ENCODE measurements around the gene CH25H. TPM values are rescaled to one million over a fixed set of nuclear protein-coding genes. Genes with fewer than 3 reads are reported as not detected.

CH25H gene
- total and polyA plus RNA-seq, 10 of the 15 experiments (the other 5 are each of a cell fraction or from before 2014, with no cell fraction given): not detected

DNA sequence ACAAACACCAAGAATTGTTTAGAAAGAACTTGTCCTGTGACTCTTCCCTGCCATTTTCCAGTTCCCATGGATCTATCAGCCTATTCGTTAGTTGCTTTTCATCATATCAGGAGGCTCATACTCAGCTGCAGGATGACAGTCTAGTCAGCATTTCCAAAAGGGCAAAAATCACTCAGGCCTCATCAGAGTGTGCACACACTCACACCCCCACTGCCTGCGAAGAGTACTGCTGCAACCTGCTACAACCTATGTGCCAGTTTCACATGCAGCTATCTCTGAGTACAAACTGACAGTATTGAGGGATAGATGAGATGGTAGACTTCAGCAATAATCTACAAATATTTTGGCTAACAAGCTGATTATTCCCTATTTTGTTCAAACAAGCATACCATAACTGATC lies 24.2 kb downstream of the CH25H start (continued):
- TF ChIP-seq, protein P1, sequence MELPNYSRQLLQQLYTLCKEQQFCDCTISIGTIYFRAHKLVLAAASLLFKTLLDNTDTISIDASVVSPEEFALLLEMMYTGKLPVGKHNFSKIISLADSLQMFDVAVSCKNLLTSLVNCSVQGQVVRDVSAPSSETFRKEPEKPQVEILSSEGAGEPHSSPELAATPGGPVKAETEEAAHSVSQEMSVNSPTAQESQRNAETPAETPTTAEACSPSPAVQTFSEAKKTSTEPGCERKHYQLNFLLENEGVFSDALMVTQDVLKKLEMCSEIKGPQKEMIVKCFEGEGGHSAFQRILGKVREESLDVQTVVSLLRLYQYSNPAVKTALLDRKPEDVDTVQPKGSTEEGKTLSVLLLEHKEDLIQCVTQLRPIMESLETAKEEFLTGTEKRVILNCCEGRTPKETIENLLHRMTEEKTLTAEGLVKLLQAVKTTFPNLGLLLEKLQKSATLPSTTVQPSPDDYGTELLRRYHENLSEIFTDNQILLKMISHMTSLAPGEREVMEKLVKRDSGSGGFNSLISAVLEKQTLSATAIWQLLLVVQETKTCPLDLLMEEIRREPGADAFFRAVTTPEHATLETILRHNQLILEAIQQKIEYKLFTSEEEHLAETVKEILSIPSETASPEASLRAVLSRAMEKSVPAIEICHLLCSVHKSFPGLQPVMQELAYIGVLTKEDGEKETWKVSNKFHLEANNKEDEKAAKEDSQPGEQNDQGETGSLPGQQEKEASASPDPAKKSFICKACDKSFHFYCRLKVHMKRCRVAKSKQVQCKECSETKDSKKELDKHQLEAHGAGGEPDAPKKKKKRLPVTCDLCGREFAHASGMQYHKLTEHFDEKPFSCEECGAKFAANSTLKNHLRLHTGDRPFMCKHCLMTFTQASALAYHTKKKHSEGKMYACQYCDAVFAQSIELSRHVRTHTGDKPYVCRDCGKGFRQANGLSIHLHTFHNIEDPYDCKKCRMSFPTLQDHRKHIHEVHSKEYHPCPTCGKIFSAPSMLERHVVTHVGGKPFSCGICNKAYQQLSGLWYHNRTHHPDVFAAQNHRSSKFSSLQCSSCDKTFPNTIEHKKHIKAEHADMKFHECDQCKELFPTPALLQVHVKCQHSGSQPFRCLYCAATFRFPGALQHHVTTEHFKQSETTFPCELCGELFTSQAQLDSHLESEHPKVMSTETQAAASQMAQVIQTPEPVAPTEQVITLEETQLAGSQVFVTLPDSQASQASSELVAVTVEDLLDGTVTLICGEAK (IDR thresholded peaks at IDR 0.05; ENCODE audit: borderline replicate concordance): no peak

DNA sequence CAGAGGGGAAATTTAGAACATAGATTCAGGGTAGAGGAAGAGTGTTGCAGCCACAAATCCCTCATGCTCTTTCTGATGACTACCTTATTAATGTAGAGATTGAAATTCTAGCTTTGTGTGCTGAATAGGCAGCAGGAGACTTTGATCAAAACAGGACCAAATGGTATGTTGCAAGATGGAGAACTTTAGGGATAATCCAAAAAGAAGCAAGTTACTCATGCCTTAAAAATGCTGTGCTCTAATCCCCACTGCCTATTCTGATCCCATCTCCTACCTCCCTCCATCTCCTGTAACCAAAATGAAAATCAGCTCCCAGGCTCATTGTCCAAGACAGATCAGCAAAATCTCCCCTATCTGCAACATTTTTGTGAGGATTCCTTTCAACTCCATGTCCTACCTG lies 31.3 kb downstream of the CH25H start:
- TF ChIP-seq NFYA (IDR thresholded peaks at IDR 0.05; ENCODE audit: borderline replicate concordance, low read depth, low read length): no peak
- no peak for TF ChIP-seq IKZF2 (IDR thresholded peaks at IDR 0.05)
- TF ChIP-seq BHLHE40 (IDR thresholded peaks at IDR 0.05; ENCODE audit: borderline replicate concordance in 1 of 2, low read depth in 2 of 2, low read length in 1 of 2): no peak
- TF ChIP-seq TBL1XR1 (IDR thresholded peaks at IDR 0.05; ENCODE audit: low read depth, low read length): no peak
- TF ChIP-seq ZNF622 (IDR thresholded peaks at IDR 0.05): no peak
- no peak for TF ChIP-seq CEBPB (IDR thresholded peaks at IDR 0.05; ENCODE audit: borderline replicate concordance in 1 of 2, low read depth in 2 of 2, low read length in 2 of 2)
- no peak for TF ChIP-seq NFYB (IDR thresholded peaks at IDR 0.05; ENCODE audit: insufficient read depth, low read depth, low read length)
- TF ChIP-seq PML (IDR thresholded peaks at IDR 0.05; ENCODE audit: low read length): no peak
- TF ChIP-seq MTA2 (IDR thresholded peaks at IDR 0.05; ENCODE audit: low read depth): no peak
- TF ChIP-seq, protein P2, sequence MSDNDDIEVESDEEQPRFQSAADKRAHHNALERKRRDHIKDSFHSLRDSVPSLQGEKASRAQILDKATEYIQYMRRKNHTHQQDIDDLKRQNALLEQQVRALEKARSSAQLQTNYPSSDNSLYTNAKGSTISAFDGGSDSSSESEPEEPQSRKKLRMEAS (IDR thresholded peaks at IDR 0.05; ENCODE audit: low read depth, low read length): no peak
- no peak for TF ChIP-seq BACH1 (IDR thresholded peaks at IDR 0.05; ENCODE audit: borderline replicate concordance)
- TF ChIP-seq, protein P3, sequence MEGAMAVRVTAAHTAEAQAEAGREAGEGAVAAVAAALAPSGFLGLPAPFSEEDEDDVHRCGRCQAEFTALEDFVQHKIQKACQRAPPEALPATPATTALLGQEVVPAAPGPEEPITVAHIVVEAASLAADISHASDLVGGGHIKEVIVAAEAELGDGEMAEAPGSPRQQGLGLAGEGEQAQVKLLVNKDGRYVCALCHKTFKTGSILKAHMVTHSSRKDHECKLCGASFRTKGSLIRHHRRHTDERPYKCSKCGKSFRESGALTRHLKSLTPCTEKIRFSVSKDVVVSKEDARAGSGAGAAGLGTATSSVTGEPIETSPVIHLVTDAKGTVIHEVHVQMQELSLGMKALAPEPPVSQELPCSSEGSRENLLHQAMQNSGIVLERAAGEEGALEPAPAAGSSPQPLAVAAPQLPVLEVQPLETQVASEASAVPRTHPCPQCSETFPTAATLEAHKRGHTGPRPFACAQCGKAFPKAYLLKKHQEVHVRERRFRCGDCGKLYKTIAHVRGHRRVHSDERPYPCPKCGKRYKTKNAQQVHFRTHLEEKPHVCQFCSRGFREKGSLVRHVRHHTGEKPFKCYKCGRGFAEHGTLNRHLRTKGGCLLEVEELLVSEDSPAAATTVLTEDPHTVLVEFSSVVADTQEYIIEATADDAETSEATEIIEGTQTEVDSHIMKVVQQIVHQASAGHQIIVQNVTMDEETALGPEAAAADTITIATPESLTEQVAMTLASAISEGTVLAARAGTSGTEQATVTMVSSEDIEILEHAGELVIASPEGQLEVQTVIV (IDR thresholded peaks at IDR 0.05; ENCODE audit: borderline replicate concordance, partially characterized antibody): no peak
- no peak for TF ChIP-seq SREBF1 (IDR thresholded peaks at IDR 0.05; ENCODE audit: low read length)
- BruUV-seq (replicated peaks): no TSS peak
- H3K9ac ChIP-seq (ENCODE audit: control insufficient read depth, insufficient read depth, low read length): no peak overlapping the region
- no peak overlapping the region for H3K4me3 ChIP-seq
- POLR2A ChIA-PET: interaction anchor here (0.6 kb wide), 1 partner anchor 8 kb away, joined by 3 read pairs; no protein-coding TSS in a partner anchor
- no peak for ATAC-seq
- no peak overlapping the region for H2AFZ ChIP-seq (ENCODE audit: control insufficient read depth, low read depth, low read length)
- no peak overlapping the region for H3K4me2 ChIP-seq (ENCODE audit: control insufficient read depth, insufficient read depth)
- intact Hi-C loops (cut with micrococcal nuclease; ENCODE audit: unreplicated experiment) (no loop called here), in situ Hi-C loops (cut with MboI) (no loop called here)
- SMC1A ChIA-PET (ENCODE audit: uncharacterized antibody, unreplicated experiment): interaction anchor here (1.1 to 2.0 kb wide), 2 partner anchors 9 to 16 kb away, joined by 3 to 4 read pairs; no protein-coding TSS in a partner anchor
- no peaks in the 10 kb centered on the region; the same call in 2 of the 3 replicates for H3K9me3 ChIP-seq (replicated peaks; ENCODE audit: control insufficient read depth, insufficient read depth, low read length)
- H3K79me2 ChIP-seq (ENCODE audit: control insufficient read depth, insufficient read depth, low read length): no peaks in the 10 kb centered on the region
- H4K20me1 ChIP-seq (ENCODE audit: control insufficient read depth, insufficient read depth): no peaks in the 10 kb centered on the region
- H3K27ac ChIP-seq (ENCODE audit: control insufficient read depth, insufficient read depth): no peak overlapping the region
- no peaks in the 10 kb centered on the region for H3K36me3 ChIP-seq (ENCODE audit: control insufficient read depth in 2 of 2, insufficient read depth in 2 of 2, low read length in 1 of 2)
- H3K27me3 ChIP-seq (replicated peaks in 1 of 2; ENCODE audit: control insufficient read depth in 2 of 2, insufficient read depth in 2 of 2, low read length in 1 of 2): peaks cover 2 to 5% of the 10 kb centered on the region in 2 experiments; a peak in 2 of 4 replicates
- RAD21 ChIA-PET (ENCODE audit: unreplicated experiment): no interaction called here
- H3K4me1 ChIP-seq (ENCODE audit: control insufficient read depth, insufficient read depth, low read length): no peaks in the 10 kb centered on the region
- FAIRE-seq: no peak
- CTCF ChIA-PET: no interaction called here
- no peak for DNase-seq (ENCODE audit: low read depth, low spot score)
